Fibroblast of the conjunctiva (primary cell): ENCODE data around the gene PBX1.
A peak's percentile ranks its signal among the peaks of the same experiment; 100 is the strongest.

ENCODE experiments used
- DNase-seq: peaks from one replicate; pipeline ENCODE4 v3.0.0-alpha.2; 2010; ENCODE audit warnings: low read depth

PBX1 gene

GRCh38 chr1:164725401-164725800 lies 166.4 kb downstream of the PBX1 start:
- peak; percentile 74 for DNase-seq

- DNase-seq, result peak; percentile 70
Observed at GRCh38 chr1:164726235-164726634, 167.3 kb downstream of the PBX1 start.

- no peak for DNase-seq
Observed at GRCh38 chr1:164728719-164729118, 169.7 kb downstream of the PBX1 start.

- DNase-seq, result no peak
Observed at GRCh38 chr1:164731161-164731876, 172.3 kb downstream of the PBX1 start.

GRCh38 chr1:164733070-164733469 lies 174.1 kb downstream of the PBX1 start:
- DNase-seq, result no peak

- no peak for DNase-seq
Observed at GRCh38 chr1:164733734-164734133, 174.8 kb downstream of the PBX1 start.

- DNase-seq, result no peak
Observed at GRCh38 chr1:164735315-164736052, 176.5 kb downstream of the PBX1 start.

GRCh38 chr1:164736137-164736536 lies 177.2 kb downstream of the PBX1 start:
- no peak for DNase-seq

GRCh38 chr1:164739189-164739588 lies 180.2 kb downstream of the PBX1 start:
- DNase-seq, result no peak

- DNase-seq, result no peak
Observed at GRCh38 chr1:164740000-164740526, 181.1 kb downstream of the PBX1 start.

- DNase-seq, result no peak
Observed at GRCh38 chr1:164742745-164743144, 183.8 kb downstream of the PBX1 start.

- DNase-seq, result no peak
Observed at GRCh38 chr1:164743976-164744375, 185.0 kb downstream of the PBX1 start.

GRCh38 chr1:164745736-164746135 lies 186.8 kb downstream of the PBX1 start:
- no peak for DNase-seq

- no peak for DNase-seq
Observed at GRCh38 chr1:164746632-164747031, 187.6 kb downstream of the PBX1 start.

GRCh38 chr1:164748253-164748899 lies 189.4 kb downstream of the PBX1 start:
- peak; percentile 78 for DNase-seq

- no peak for DNase-seq
Observed at GRCh38 chr1:164753521-164754077, 194.6 kb downstream of the PBX1 start.

- DNase-seq, result no peak
Observed at GRCh38 chr1:164754088-164754600, 195.2 kb downstream of the PBX1 start.

- no peak for DNase-seq
Observed at GRCh38 chr1:164755690-164756089, 196.7 kb downstream of the PBX1 start.

GRCh38 chr1:164756741-164757140 lies 197.8 kb downstream of the PBX1 start:
- DNase-seq, result no peak

GRCh38 chr1:164757625-164758024 lies 198.6 kb downstream of the PBX1 start:
- no peak for DNase-seq

GRCh38 chr1:164759144-164759920 lies 200.3 kb downstream of the PBX1 start:
- no peak for DNase-seq
